IPS-18a (cell line): Measurements from ENCODE around the gene UTS2R.
"Not testable (repeated sequence)": the region's sequence is repeated elsewhere in the genome, so short reads cannot be mapped to it uniquely, and the experiment has no call there.

Source experiments
- H3K27ac ChIP-seq: one replicate; pipeline ENCODE4 v1.5.1; 2013; ENCODE audit warnings: low read length
- H3K27me3 ChIP-seq: one replicate; pipeline ENCODE4 v1.6.1; 2013; ENCODE audit warnings: mild to moderate bottlenecking, low read length; ENCODE audit not compliant: control insufficient read depth, insufficient read depth
- H3K36me3 ChIP-seq: one replicate; pipeline ENCODE4 v1.6.1; 2013; ENCODE audit warnings: low read depth, low read length; ENCODE audit not compliant: control insufficient read depth
- H3K4me1 ChIP-seq: one replicate; pipeline ENCODE4 v1.6.1; 2013; ENCODE audit warnings: low read depth, low read length; ENCODE audit not compliant: control insufficient read depth
- H3K4me3 ChIP-seq: one replicate; pipeline ENCODE4 v1.5.1; 2013; ENCODE audit warnings: low read length
- H3K9ac ChIP-seq: one replicate; pipeline ENCODE4 v1.6.1; 2013; ENCODE audit warnings: mild to moderate bottlenecking, low read length, moderate library complexity
- H3K9me3 ChIP-seq: one replicate; pipeline ENCODE4 v1.6.1; 2013; ENCODE audit warnings: low read depth, low read length; ENCODE audit not compliant: control insufficient read depth

The UTS2R gene

GRCh38 chr17:82350182-82351030 is 21.2 kb upstream of the UTS2R start:
- no peaks in the 10 kb centered on the region for H3K4me1 ChIP-seq
- H3K27me3 ChIP-seq, result no peaks in the 10 kb centered on the region
- H3K36me3 ChIP-seq, result no peaks in the 10 kb centered on the region
- H3K27ac ChIP-seq, result no peak overlapping the region
- H3K9ac ChIP-seq, result no peak overlapping the region
- no peak overlapping the region for H3K4me3 ChIP-seq
- no peaks in the 10 kb centered on the region for H3K9me3 ChIP-seq

DNA sequence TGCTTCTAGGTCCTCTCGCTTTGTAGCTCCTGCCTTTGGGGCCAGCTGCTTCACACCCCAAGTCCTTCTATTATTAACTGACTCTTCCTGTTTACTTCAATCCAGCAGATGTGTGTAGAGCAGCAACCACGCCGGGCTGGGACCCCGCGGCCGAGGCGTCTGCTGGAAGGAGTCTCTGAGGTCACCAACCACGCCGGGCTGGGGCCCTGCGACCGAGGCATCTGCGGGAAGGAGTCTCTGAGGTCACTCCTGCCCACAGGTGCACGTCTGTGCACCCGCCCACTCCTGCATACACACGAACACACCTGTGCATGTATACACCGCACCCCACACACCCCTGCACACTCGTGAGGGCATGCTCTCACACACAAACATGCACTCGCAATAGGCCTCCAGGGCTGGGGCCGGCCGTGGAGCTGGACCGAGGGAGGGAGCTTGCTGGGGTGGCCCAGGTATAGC is 20.3 kb upstream of the UTS2R start:
- no peak overlapping the region for H3K4me3 ChIP-seq
- H3K27ac ChIP-seq, result no peak overlapping the region
- no peaks in the 10 kb centered on the region for H3K27me3 ChIP-seq
- H3K9me3 ChIP-seq, result no peaks in the 10 kb centered on the region
- no peak overlapping the region for H3K9ac ChIP-seq
- no peaks in the 10 kb centered on the region for H3K4me1 ChIP-seq
- H3K36me3 ChIP-seq, result no peaks in the 10 kb centered on the region

DNA sequence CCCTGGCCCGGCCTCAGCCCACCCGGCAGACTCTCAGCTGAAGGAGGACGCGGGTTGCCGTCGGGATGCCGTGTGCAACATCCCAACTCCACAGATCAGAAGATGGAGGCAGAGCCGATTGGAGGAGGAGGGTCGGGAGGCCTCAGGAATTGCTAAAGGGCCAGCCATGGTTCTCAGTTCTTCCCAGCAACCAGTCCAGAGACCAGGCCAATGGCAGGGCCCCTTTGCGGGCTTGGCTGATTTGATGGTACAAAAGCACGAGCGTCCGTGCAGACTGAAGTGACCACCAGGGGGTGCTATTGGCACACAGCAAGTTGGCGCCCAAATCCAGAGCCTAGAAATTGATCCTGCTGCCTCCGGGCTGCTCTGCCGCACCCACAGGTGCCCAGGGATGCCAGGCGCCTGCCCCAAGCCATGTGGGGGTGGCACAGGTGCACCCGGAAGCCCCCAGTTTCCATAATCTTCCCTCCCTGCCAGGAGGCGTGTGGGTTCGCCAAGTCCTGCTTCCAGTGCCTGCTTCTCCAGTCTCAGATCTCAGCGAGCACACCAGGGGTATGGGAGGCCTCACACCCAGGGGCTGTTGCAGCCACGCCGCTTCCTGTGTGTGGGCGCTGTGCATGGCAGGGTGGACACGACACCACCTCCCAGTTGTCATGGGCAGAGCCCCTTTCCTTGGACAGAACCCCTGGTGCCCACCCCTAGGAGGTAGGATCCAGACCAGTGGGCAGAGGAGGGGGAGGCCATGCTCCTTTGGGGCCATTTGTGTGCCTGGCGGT is 19.7 kb upstream of the UTS2R start:
- Histone ChIP-seq H3K9me3 (no peaks in the 10 kb centered on the region), H3K27me3 (no peaks in the 10 kb centered on the region), H3K36me3 (no peaks in the 10 kb centered on the region), H3K27ac (no peak overlapping the region), H3K4me3 (no peak overlapping the region), H3K9ac (no peak overlapping the region), H3K4me1 (no peaks in the 10 kb centered on the region)

DNA sequence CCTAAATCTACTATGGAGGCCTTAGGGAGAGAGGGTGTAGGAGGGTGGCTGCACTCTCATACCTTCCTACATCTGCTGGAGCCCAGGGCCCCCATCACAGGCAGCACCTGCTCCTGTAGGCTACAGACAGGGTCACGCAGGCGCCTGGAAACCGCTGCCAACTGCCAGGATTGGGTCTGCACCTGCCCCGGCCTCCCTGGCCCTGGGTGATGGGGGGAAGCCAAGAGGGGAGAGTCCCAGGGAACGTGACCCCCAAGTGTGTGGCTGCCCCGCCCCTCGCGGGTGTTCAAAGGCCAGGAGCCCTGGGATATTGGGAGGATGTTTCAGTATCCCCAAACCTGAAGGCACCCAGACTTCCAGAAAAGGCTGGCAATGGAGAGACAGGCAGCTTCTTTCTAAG is 18.1 kb upstream of the UTS2R start:
- Histone ChIP-seq H3K36me3 (no peaks in the 10 kb centered on the region), H3K9me3 (no peaks in the 10 kb centered on the region), H3K4me1 (no peaks in the 10 kb centered on the region), H3K27me3 (no peaks in the 10 kb centered on the region), H3K9ac (no peak overlapping the region), H3K27ac (no peak overlapping the region), H3K4me3 (no peak overlapping the region)

DNA sequence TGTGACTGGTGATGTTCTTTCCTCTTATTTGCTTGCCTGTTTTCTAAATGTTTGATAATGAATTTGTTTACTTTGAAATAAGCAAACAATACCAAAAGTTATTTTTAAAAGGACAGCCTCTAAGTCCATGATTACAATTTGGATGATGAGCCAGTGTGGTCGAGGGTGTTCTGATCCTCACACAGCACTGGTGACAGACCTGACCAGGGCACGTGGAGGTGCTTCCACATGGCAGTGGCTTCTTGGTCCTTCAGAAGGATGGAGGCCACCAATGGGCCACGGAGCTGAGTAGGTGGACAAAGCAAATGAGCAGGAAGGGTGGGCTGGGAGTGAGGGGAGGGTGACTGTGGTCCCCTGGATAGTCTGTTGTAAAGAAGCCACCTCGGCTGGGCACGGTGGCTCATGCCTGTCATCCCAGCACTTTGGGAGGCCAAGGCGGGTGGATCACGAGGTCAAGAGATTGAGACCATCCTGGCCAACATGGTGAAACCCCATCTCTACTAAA is 16.7 kb upstream of the UTS2R start:
- Histone ChIP-seq H3K36me3 (no peaks in the 10 kb centered on the region), H3K27me3 (no peaks in the 10 kb centered on the region), H3K4me1 (no peaks in the 10 kb centered on the region), H3K9me3 (no peaks in the 10 kb centered on the region), H3K9ac (no peak overlapping the region), H3K4me3 (no peak overlapping the region), H3K27ac (no peak overlapping the region)

DNA sequence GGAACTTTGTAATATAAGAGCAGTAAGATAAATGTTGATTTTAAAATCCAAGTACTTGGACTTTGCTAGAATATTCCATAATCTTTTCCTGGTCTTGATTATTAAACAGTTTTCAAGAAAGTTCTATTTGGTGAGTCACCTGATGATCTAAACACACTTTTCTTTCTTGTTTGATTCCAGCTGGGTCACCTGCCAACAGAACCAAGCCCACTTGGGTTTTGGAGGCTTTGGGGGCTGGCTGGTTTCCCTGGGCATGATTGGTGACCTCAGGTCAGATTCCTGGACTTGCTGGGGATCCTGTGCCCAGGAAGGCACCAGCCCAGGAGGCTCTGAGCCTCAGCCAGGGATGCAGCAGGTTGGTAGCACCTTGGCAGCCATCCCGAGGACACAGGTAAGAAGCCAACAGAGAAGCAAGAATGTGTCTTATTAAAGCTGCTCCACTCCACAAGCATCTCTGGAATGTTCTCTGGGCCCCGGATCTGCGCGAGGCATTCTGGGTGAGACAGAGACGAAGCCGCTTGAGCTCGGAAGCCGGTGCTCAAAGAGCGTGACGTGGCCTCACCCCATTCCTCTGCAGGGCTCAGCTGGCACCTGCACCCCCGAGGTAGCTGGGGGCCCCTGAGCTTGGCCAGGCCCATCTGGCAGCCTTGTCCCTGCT is 15.7 kb upstream of the UTS2R start:
- Histone ChIP-seq H3K27me3 (no peaks in the 10 kb centered on the region), H3K9ac (no peak overlapping the region), H3K4me1 (no peaks in the 10 kb centered on the region), H3K27ac (no peak overlapping the region), H3K4me3 (no peak overlapping the region), H3K9me3 (no peaks in the 10 kb centered on the region), H3K36me3 (no peaks in the 10 kb centered on the region)

GRCh38 chr17:82356845-82357355 is 14.7 kb upstream of the UTS2R start:
- H3K27ac ChIP-seq, result no peak overlapping the region
- H3K9me3 ChIP-seq, result no peaks in the 10 kb centered on the region
- H3K4me1 ChIP-seq, result no peaks in the 10 kb centered on the region
- H3K9ac ChIP-seq, result no peak overlapping the region
- no peaks in the 10 kb centered on the region for H3K36me3 ChIP-seq
- H3K27me3 ChIP-seq, result no peaks in the 10 kb centered on the region
- H3K4me3 ChIP-seq, result no peak overlapping the region

- no peak overlapping the region for H3K9ac ChIP-seq
- no peak overlapping the region for H3K27ac ChIP-seq
- no peak overlapping the region for H3K4me3 ChIP-seq
- H3K27me3 ChIP-seq, result no peaks in the 10 kb centered on the region
- H3K9me3 ChIP-seq, result no peaks in the 10 kb centered on the region
- no peaks in the 10 kb centered on the region for H3K4me1 ChIP-seq
- no peaks in the 10 kb centered on the region for H3K36me3 ChIP-seq
These were observed 14.2 kb upstream of the UTS2R start for GRCh38 chr17:82357394-82357793.

GRCh38 chr17:82358465-82359350 is 12.9 kb upstream of the UTS2R start, which contains the start of gene TEX19:
Gene TEX19, plus strand, starts transcription at chr17:82359247. Its CDS starts 2,904 bp downstream, at chr17:82362151.
- Histone ChIP-seq H3K27me3 (no peaks in the 10 kb centered on the region), H3K9me3 (no peaks in the 10 kb centered on the region), H3K4me3 (no peak within 1 kb of the TSS), H3K27ac (no peak within 1 kb of the TSS), H3K36me3 (no peaks in the 10 kb centered on the region), H3K9ac (no peak within 1 kb of the TSS), H3K4me1 (no peaks in the 10 kb centered on the region)

DNA sequence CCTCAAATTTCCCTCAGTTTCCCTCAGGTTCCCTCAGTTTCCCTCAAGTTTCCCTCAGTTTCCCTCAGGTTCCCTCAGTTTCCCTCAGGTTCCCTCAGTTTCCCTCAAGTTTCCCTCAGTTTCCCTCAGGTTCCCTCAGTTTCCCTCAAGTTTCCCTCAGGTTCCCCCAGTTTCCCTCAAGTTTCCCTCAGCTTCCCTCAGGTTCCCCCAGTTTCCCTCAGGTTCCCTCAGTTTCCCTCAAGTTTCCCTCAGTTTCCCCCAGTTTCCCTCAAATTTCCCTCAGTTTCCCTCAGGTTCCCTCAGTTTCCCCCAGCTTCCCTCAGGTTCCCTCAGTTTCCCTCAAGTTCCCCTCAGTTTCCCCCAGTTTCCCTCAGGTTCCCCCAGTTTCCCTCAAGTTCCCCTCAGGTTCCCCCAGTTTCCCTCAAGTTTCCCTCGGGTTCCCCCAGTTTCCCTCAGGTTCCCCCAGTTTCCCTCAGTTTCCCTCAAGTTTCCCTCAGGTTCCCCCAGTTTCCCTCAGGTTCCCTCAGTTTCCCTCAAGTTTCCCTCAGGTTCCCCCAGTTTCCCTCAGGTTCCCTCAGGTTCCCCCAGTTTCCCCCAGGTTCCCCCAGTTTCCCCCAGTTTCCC is 12.0 kb upstream of the UTS2R start:
- not testable (repeated sequence) for H3K4me3 ChIP-seq, H3K27me3 ChIP-seq, H3K9ac ChIP-seq, H3K4me1 ChIP-seq, H3K36me3 ChIP-seq, H3K27ac ChIP-seq, H3K9me3 ChIP-seq
